ENCODE measurements around the gene ASB13. TPM values are rescaled to one million over a fixed set of nuclear protein-coding genes. Genes with fewer than 3 reads are reported as not detected.

The ASB13 gene
- total RNA-seq, 1 donor from 2014 or later = 16.6 TPM

DNA sequence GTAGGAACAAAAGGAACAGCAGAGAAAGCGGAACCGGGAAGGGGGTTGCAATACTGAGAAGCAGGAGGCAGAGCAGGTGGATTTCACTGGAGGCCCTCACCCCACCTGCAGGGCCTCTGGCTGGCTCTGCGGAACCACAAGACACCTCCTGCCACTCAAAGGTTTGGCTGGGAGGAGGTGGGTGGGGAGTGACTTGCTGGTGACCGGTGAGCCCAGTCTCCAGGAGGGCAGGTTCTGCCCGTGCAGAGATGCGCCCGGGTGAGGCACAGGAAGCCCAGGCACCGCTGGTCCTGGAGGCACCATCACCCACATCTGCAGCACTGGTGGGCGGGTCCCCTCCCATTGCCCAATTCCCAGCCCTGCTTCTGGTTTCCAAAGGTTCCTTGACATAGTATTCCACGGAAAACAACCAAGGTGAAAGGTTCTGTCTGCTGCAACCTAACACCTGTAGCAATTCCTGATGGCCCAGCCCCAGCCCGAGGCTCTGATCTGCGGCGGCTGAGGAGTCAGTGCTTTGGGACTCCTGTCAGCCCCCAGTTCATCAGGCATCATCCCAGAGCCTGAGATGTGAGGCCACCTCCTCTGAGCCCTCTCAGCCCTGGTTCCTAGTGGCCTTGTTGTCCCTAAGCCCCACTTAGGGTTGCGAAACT, 77.3 kb downstream of the ASB13 start:
- DNase-seq (ENCODE audit: low read depth) = no peak

Other genes with a start within 250 kb of the ASB13 start
- gene CALML5, start 167.0 kb downstream of the ASB13 start, total RNA-seq = not detected in 2 replicates
- gene CALML3, start 141.6 kb downstream of the ASB13 start, total RNA-seq = not detected in 2 replicates
- 68.4 and 110 TPM in 2 replicates for gene TASOR2, start 18.2 kb upstream of the ASB13 start, total RNA-seq
- gene GDI2, start 146.8 kb upstream of the ASB13 start, total RNA-seq = 411 and 630 TPM in 2 replicates
- 6.4 and 8.2 TPM in 2 replicates for gene ANKRD16, start 223.3 kb upstream of the ASB13 start, total RNA-seq
- gene FBH1, start 223.6 kb upstream of the ASB13 start, total RNA-seq = 80.2 and 110 TPM in 2 replicates